Heart left ventricle (tissue), 16 donors: ENCODE results near the gene GIPC1. TPM values are rescaled to one million over a fixed set of nuclear protein-coding genes. Genes with fewer than 3 reads are reported as not detected.
"Not testable (repeated sequence)": the region's sequence is repeated elsewhere in the genome, so short reads cannot be mapped to it uniquely, and the experiment has no call there.

Experiments used
- ATAC-seq, 4 donors: fragments of 200-7000 bp; cut with Tn5 transposase; one replicate each; pipeline ENCODE4 v1.9.1; 2020 to 2022; ENCODE audit warnings: moderate library complexity in 4 of 4, mild to moderate bottlenecking in 3 of 4, moderate number of reproducible peaks in 1 of 4
- DNase-seq, 5 donors: peaks; one replicate each; pipeline ENCODE4 v3.0.0-alpha.2; 2020
- H3K27ac ChIP-seq, 12 donors: fragments of 200-600 bp; sonication (generic) in 4 of 12; one replicate each; pipeline versions ENCODE4 v1.5.0 to v1.8.0; 2016 to 2022; ENCODE audit warnings: mild to moderate bottlenecking in 2 of 12
- H3K27me3 ChIP-seq, 9 donors: fragments of 200-600 bp; sonication (generic) in 2 of 9; one replicate each; pipeline versions ENCODE4 v1.5.1 to v1.8.0; 2016 to 2022; ENCODE audit warnings: mild to moderate bottlenecking in 3 of 9
- H3K36me3 ChIP-seq, 9 donors: fragments of 200-600 bp; sonication (generic) in 2 of 9; one replicate each; pipeline versions ENCODE4 v1.5.0 to v1.8.0; 2018 to 2022; ENCODE audit warnings: mild to moderate bottlenecking in 2 of 9
- H3K4me1 ChIP-seq, 12 donors: fragments of 200-600 bp; sonication (generic) in 4 of 12; one replicate each; pipeline versions ENCODE4 v1.5.0 to v1.8.0; 2016 to 2022; ENCODE audit warnings: mild to moderate bottlenecking in 3 of 12
- H3K4me3 ChIP-seq, 12 donors: fragments of 200-600 bp; sonication (generic) in 4 of 12; one replicate each; pipeline versions ENCODE4 v1.5.0 to v1.8.0; 2017 to 2022; ENCODE audit warnings: mild to moderate bottlenecking in 9 of 12, moderate library complexity in 4 of 12
- H3K9me3 ChIP-seq, 12 donors: fragments of 200-600 bp; sonication (generic) in 4 of 12; one replicate each; pipeline versions ENCODE4 v1.5.0 to v1.8.0; 2016 to 2022; ENCODE audit warnings: mild to moderate bottlenecking in 1 of 12
- CTCF ChIP-seq, 12 donors: fragments of 200-600 bp; sonication (generic) in 4 of 12; IDR thresholded peaks; one replicate each; pipeline versions ENCODE4 v1.5.0 to v1.8.0; 2018 to 2022; ENCODE audit warnings: antibody characterized with exemption in 12 of 12, mild to moderate bottlenecking in 5 of 12
- POLR2A ChIP-seq, 2 donors: fragments of 450-650 bp; IDR thresholded peaks; one replicate each; pipeline ENCODE4 v1.6.1; 2017; ENCODE audit warnings: antibody characterized with exemption in 2 of 2, mild to moderate bottlenecking in 2 of 2, moderate library complexity in 2 of 2
- whole genome bisulfite sequencing, 4 donors: extraction: QIAGEN DNeasy Blood & Tissue Kit in 2 of 4; methylation state at CpG; one replicate each; pipeline versions ENCODE4 v1.1.5 to v1.1.7; 2013 to 2018; 5-methylcytosine and 5-hydroxymethylcytosine counted together
- intact Hi-C, 10 donors: fragments of 100-400 bp; cut with DNase I; formaldehyde crosslinking; loops; one replicate each; pipeline versions ENCODE4 v1.11.1 to v1.14.2; 2022
- polyA plus RNA-seq, 2 donors: library from polyadenylated mRNA; stranded (reverse); fragments of 200-250 nt; gene quantifications; one replicate each; pipeline ENCODE4 v1.2.3, GENCODE V29; 2013
- total RNA-seq, 9 donors: library from RNA; depleted of rRNA in 2 of 9; stranded (reverse); fragments of >200 nt in 2 of 9; fragmentation: NEBNext Ultra II Directional in 3 of 9; extraction: Animal tissue kit (Norgen Biotek cat#: 25700) in 3 of 9; gene quantifications; one replicate each; pipeline versions ENCODE4 v1.1.0 to v1.2.4, GENCODE V29; 2016 to 2023
- donor health status: ischemic (EF 13 %, LVEDD 7.1; RV severe dilation, severe dysfunction).
- donor health status: healthy with polysubstance abuse.
- donor health status: DM: no; HTN: yes; CAD: no.
- donor health status: DM: no; HTN: no; CAD: no.
- donor health status: ischemic (EF 25% LVEDD 6.9; RV normal size, moderate dysfunction).
- donor health status: ischemic (EF 25% LVEDD 5.7; RV mildly dilated, moderate dysfunction).
- donor health status: healthy.
- donor health status: DM: yes; HTN: yes; CAD: no.
- donor health status: ischemic (EF 35%, LVEDD 5.7; RV mildly dilated, moderate dysfunction).
- donor health status: nonischemic (EF 11% LVEDD 7.7; RV severe dilation, severe dysfunction).
- donor health status: DM: yes; HTN: yes; CAD: no.
- donor health status: PGD.
- donor health status: ischemic (EF 29% LVEDD 5.4; RV normal size, mild dysfunction).
- donor health status: nonischemic (EF 23%, LVEDD 6.1; RV moderate dilation, normal function).

The GIPC1 gene
- total and polyA plus RNA-seq, 11 donors, result 44.9 to 87.4 (median 49.7) TPM

GRCh38 chr19:14460935-14461334, 35.0 kb downstream of the GIPC1 start:
- H3K27ac ChIP-seq, result no peak overlapping the region
- peaks cover 0 to 6% (median 0%) of the 10 kb centered on the region in 12 donors for H3K4me1 ChIP-seq
- no peak for TF ChIP-seq POLR2A (IDR thresholded peaks at IDR 0.05)
- no peak for TF ChIP-seq CTCF (IDR thresholded peaks at IDR 0.05)
- H3K4me3 ChIP-seq, result no peak overlapping the region
- H3K27me3 ChIP-seq, result no peaks in the 10 kb centered on the region
- no peak for DNase-seq
- intact Hi-C loops, result no loop called here
- no peaks in the 10 kb centered on the region for H3K9me3 ChIP-seq
- WGBS, 4 donors, result 74 to 96% (median 93%) methylated on average over 2 of the region's 2 CpGs
- ATAC-seq, result no peak
- H3K36me3 ChIP-seq, result peaks cover 3 to 99% (median 88%) of the 10 kb centered on the region in 9 donors

GRCh38 chr19:14459703-14460102, 36.2 kb downstream of the GIPC1 start:
- Histone ChIP-seq H3K36me3 (peaks cover 0 to 99% (median 88%) of the 10 kb centered on the region in 9 donors), H3K27ac (no peak overlapping the region), H3K4me1 (peaks cover 0 to 6% (median 0%) of the 10 kb centered on the region in 12 donors), H3K9me3 (no peaks in the 10 kb centered on the region), H3K27me3 (no peaks in the 10 kb centered on the region), H3K4me3 (no peak overlapping the region)
- no peak for TF ChIP-seq CTCF (IDR thresholded peaks at IDR 0.05)
- TF ChIP-seq POLR2A (IDR thresholded peaks at IDR 0.05), result no peak
- intact Hi-C loops, result no loop called here
- DNase-seq (no peak), ATAC-seq (peak in 1 of 4 donors; percentile 34)
- WGBS, 4 donors, result 76 to 86% (median 83%) methylated on average over 5 of the region's 5 CpGs

- H3K27ac ChIP-seq, H3K9me3 ChIP-seq, H3K27me3 ChIP-seq, H3K4me1 ChIP-seq, DNase-seq, ATAC-seq, H3K4me3 ChIP-seq, intact Hi-C loops: not testable (repeated sequence)
- 97 to 100% (median 98%) methylated on average over 3 of the region's 3 CpGs for WGBS, 4 donors
- peaks cover 0 to 100% (median 91%) of the 10 kb centered on the region in 9 donors for H3K36me3 ChIP-seq
Measured at GRCh38 chr19:14452303-14452702, 43.6 kb downstream of the GIPC1 start.

GRCh38 chr19:14450876-14451275, 45.1 kb downstream of the GIPC1 start:
- no peak for DNase-seq
- Histone ChIP-seq H3K27ac (no peak overlapping the region), H3K27me3 (no peaks in the 10 kb centered on the region), H3K4me1 (no peaks in the 10 kb centered on the region), H3K4me3 (no peak overlapping the region), H3K36me3 (peaks cover 5 to 100% (median 98%) of the 10 kb centered on the region in 9 donors), H3K9me3 (no peaks in the 10 kb centered on the region)
- intact Hi-C loops, result no loop called here
- no peak for TF ChIP-seq CTCF (IDR thresholded peaks at IDR 0.05)
- TF ChIP-seq POLR2A (IDR thresholded peaks at IDR 0.05), result no peak
- ATAC-seq, result no peak
- WGBS, 4 donors, result 96 to 99% (median 97%) methylated on average over 19 of the region's 19 CpGs
